GM19099 (cell line): Measurements from ENCODE around the gene FAM110C.

Experiments
- POLR2A ChIP-seq: IDR thresholded peaks from 3 replicates; pipeline ENCODE4 v1.6.1; 2011; ENCODE audit warnings: low read depth; ENCODE audit not compliant: insufficient read length; ENCODE audit errors: extremely low read depth

The FAM110C gene

GRCh38 chr2:51613-52012 is 5.3 kb upstream of the FAM110C start:
- no peak for TF ChIP-seq POLR2A

DNA sequence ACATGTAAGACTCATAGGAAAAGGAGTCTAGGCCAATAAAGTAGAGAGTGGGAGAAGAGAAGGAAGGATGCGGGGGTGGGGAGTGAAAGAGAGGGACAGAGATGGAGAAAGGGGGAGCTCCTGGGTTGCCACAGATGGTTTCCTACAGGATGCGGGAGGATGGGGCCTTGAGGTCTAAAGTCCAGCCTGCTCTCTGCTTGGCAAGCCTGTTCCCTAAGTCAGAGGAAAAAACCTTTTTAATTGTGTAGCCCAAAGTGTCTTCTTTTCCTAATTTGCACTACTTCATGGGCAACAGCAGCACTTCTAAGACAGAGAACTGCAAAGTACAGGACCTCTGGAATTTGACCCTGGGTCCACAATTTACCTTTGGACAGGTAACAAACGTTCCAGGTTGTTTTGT is 1.4 kb upstream of the FAM110C start:
- no peak for TF ChIP-seq POLR2A

DNA sequence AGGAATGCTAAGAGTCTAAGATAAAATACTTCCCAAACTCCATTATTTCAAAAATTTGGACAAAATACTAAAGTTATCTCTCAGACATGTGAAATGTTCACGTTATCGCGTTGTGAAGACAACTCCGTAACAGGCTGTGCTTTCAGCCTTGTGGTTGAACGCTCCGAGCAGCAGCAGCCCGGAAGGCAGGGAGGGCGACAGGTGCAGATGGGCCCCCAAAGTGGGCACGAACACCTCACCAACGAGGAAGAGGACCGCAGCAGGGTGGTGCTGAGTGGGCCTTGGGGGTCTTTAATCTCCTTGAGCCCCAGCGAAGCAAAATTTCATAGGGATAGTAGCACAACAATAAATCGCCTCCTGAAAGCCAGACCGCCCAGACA is 1.0 kb upstream of the FAM110C start:
- no peak for TF ChIP-seq POLR2A

DNA sequence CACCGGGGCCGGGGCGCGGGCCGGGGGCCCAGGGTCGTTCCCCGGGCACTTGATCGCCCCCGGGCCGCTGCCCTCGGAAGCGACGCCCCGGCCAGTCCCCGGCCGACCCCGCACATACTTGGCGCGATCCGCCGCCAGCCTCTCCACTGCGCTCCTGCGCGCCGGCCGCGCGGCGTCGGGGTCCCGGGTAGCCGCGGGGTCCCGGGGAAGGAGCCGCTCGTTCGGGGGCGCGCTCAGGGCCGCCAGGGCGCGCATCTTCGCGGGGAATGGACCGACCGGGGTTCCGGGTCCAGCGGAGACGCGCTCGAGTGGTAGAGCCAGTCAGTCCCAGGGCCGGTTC is 204 bp downstream of the FAM110C start:
- TF ChIP-seq POLR2A: no peak

GRCh38 chr2:45342-46130 is 769 bp downstream of the FAM110C start:
- no peak for TF ChIP-seq POLR2A

GRCh38 chr2:44748-45341 is 1.5 kb downstream of the FAM110C start:
- TF ChIP-seq POLR2A: no peak

DNA sequence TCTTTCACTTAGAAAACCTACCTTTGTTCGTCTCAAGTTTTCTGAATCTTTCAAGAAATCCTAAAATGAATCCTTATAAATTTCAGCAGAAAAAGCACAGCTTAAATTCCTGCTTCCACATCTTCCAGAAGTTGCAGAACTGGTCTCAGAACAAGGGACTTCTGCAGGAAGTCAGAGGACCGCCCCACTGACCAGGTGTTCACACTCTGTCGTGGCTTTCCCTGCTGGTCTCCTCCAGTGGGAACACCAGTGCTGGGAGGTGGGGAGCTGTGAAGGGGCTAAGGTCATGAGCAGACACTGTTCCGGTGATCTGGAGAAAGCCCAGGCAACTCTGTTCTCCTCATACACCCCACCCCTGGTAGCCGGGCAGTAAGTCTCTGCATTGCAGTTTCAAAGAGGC is 3.5 kb downstream of the FAM110C start:
- no peak for TF ChIP-seq POLR2A

DNA sequence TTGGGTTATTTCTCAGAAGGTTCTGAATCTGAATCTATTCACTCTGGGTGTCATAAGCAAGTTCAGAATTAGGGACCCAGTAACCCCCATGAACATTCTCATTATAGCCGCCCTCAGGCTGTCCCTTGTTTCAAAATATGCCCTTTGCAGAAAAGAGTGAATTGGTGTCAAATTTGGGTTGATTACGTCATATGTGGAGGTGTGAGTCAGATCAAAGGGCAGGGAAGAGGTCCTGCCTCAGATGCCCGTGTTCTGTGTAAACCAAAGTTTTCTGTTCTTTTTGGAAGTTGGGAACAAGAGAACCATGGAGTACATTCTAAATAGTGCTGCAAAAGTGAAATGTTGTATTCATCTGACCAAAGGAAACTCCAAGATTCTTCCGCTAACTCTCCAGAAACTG is 5.8 kb downstream of the FAM110C start:
- no peak for TF ChIP-seq POLR2A

GRCh38 chr2:38155-38554 is 8.2 kb downstream of the FAM110C start:
- no peak for TF ChIP-seq POLR2A

DNA sequence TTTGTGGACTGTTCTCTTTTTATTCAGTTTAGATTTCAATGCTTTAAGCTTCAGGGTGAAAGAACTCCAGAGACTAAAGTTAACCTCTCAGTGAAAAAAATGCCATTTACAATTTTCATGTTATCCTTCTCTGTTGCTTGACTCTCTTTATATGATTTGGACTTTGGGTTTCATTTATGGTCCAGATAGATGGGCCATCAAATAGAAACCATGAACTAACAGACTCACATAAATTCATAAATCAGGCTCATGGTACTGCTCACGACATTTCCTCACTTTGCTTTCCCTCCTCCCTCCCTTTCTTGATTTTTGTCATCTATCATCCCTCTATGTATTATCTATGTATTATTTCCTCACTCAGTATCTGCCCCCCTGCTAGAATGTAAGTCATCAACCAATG is 10.0 kb downstream of the FAM110C start:
- TF ChIP-seq POLR2A: no peak

GRCh38 chr2:35852-36251 is 10.5 kb downstream of the FAM110C start:
- no peak for TF ChIP-seq POLR2A

DNA sequence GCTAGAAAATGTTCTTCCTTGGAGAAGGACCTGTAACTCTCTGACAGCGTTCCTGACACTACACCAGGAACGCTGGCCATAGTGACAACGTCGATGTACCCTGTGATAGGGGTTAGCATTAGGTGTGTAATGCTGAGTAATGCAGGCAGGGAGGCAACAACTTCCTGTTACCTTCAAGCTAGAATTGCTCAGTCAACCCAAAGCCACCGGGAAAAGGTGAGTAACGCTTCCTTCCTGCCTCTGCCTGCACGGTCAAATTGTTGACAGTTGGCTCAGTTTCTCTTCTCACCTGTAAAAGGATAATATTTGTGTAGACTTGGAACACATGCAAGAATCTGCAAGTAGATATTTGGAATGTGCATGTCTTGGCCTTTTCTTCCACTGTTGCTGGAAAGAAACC is 12.7 kb downstream of the FAM110C start:
- no peak for TF ChIP-seq POLR2A

- TF ChIP-seq POLR2A: no peak
Measured at GRCh38 chr2:32068-32467, 14.2 kb downstream of the FAM110C start.

- no peak for TF ChIP-seq POLR2A
Measured at GRCh38 chr2:29253-29652, 17.1 kb downstream of the FAM110C start.

- no peak for TF ChIP-seq POLR2A
Measured at GRCh38 chr2:28406-28975, 17.8 kb downstream of the FAM110C start.

- TF ChIP-seq POLR2A: no peak
Measured at GRCh38 chr2:26891-27290, 19.4 kb downstream of the FAM110C start.

- TF ChIP-seq POLR2A: no peak
Measured at GRCh38 chr2:25543-25942, 20.8 kb downstream of the FAM110C start.

- no peak for TF ChIP-seq POLR2A
Measured at GRCh38 chr2:24107-24506, 22.2 kb downstream of the FAM110C start.

- TF ChIP-seq POLR2A: no peak
Measured at GRCh38 chr2:23283-23682, 23.0 kb downstream of the FAM110C start.
